T-helper 17 cell (primary cell): ENCODE data around the gene ADAMTS2. TPM values are rescaled to one million over a fixed set of nuclear protein-coding genes. Genes with fewer than 3 reads are reported as not detected.

Experiments
- ATAC-seq: fragments of 150-1000 bp; cut with Tn5 transposase; 2 replicates; pipeline ENCODE4 v1.10.0; 2021; ENCODE audit warnings: mild to moderate bottlenecking, moderate library complexity
- DNase-seq, 3 donors: peaks; one replicate each; pipeline versions ENCODE4 v3.0.0 to v3.0.0-alpha.2; 2020 to 2021
- H3K9me3 ChIP-seq: one replicate; pipeline ENCODE4 v1.7.0; 2013; ENCODE audit warnings: low read length, mild to moderate bottlenecking; ENCODE audit not compliant: control insufficient read depth, poor library complexity, severe bottlenecking
- H3K27ac Mint-ChIP-seq: one replicate; pipeline ENCODE4 v1.8.0; 2022; ENCODE audit warnings: mild to moderate bottlenecking, moderate library complexity, mixed read lengths
- H3K27me3 Mint-ChIP-seq: one replicate; pipeline ENCODE4 v1.8.0; 2022; ENCODE audit warnings: mixed read lengths
- H3K36me3 Mint-ChIP-seq: one replicate; pipeline ENCODE4 v1.8.0; 2022; ENCODE audit warnings: low read depth, mixed read lengths
- H3K4me1 Mint-ChIP-seq: one replicate; pipeline ENCODE4 v1.8.0; 2022; ENCODE audit warnings: mild to moderate bottlenecking, mixed read lengths
- H3K4me3 Mint-ChIP-seq: one replicate; pipeline ENCODE4 v1.8.0; 2022; ENCODE audit warnings: mild to moderate bottlenecking, moderate library complexity, mixed read lengths
- total RNA-seq, 4 donors: library from RNA in 2 of 4; stranded (reverse) in 2 of 4; gene quantifications; one replicate each; pipeline ENCODE4 v1.2.3 and lab custom pipeline; 2022 to 2026

Gene ADAMTS2
- total RNA-seq, 2 donors from 2014 or later: not detected

- H3K4me1 Mint-ChIP-seq: peaks cover 2% of the 10 kb centered on the region
- ATAC-seq (no peak), DNase-seq (no peak)
- H3K27ac Mint-ChIP-seq: no peak overlapping the region
- H3K4me3 Mint-ChIP-seq: no peak overlapping the region
- peaks cover 17% of the 10 kb centered on the region for H3K27me3 Mint-ChIP-seq
- no peaks in the 10 kb centered on the region for H3K9me3 ChIP-seq
- no peaks in the 10 kb centered on the region for H3K36me3 Mint-ChIP-seq
Observed at GRCh38 chr5:179272326-179273072, 72.8 kb downstream of the ADAMTS2 start.

GRCh38 chr5:179271821-179272325 lies 73.4 kb downstream of the ADAMTS2 start:
- Mint-ChIP-seq H3K4me1 (peaks cover 2% of the 10 kb centered on the region), H3K27ac (no peak overlapping the region), H3K27me3 (peaks cover 17% of the 10 kb centered on the region), H3K36me3 (no peaks in the 10 kb centered on the region), H3K4me3 (no peak overlapping the region)
- no peaks in the 10 kb centered on the region for H3K9me3 ChIP-seq
- DNase-seq: no peak
- ATAC-seq: no peak

- no peak for DNase-seq
- H3K4me1 Mint-ChIP-seq: peaks cover under 1% of the 10 kb centered on the region
- ATAC-seq: no peak
- H3K36me3 Mint-ChIP-seq: no peaks in the 10 kb centered on the region
- peaks cover 17% of the 10 kb centered on the region for H3K27me3 Mint-ChIP-seq
- no peaks in the 10 kb centered on the region for H3K9me3 ChIP-seq
- H3K4me3 Mint-ChIP-seq: no peak overlapping the region
- no peak overlapping the region for H3K27ac Mint-ChIP-seq
Observed at GRCh38 chr5:179271428-179271734, 73.9 kb downstream of the ADAMTS2 start.

GRCh38 chr5:179270581-179271427 lies 74.5 kb downstream of the ADAMTS2 start:
- no peak for ATAC-seq
- no peak for DNase-seq
- Mint-ChIP-seq H3K4me1 (no peaks in the 10 kb centered on the region), H3K36me3 (no peaks in the 10 kb centered on the region), H3K27me3 (peaks cover 21% of the 10 kb centered on the region), H3K27ac (no peak overlapping the region), H3K4me3 (no peak overlapping the region)
- no peaks in the 10 kb centered on the region for H3K9me3 ChIP-seq

GRCh38 chr5:179269781-179270543 lies 75.3 kb downstream of the ADAMTS2 start:
- ATAC-seq (no peak), DNase-seq (no peak)
- Mint-ChIP-seq H3K27ac (no peak overlapping the region), H3K4me1 (no peaks in the 10 kb centered on the region), H3K36me3 (no peaks in the 10 kb centered on the region), H3K4me3 (no peak overlapping the region), H3K27me3 (peaks cover 23% of the 10 kb centered on the region)
- no peaks in the 10 kb centered on the region for H3K9me3 ChIP-seq

GRCh38 chr5:179268966-179269693 lies 76.1 kb downstream of the ADAMTS2 start:
- H3K9me3 ChIP-seq: no peaks in the 10 kb centered on the region
- Mint-ChIP-seq H3K4me3 (no peak overlapping the region), H3K36me3 (no peaks in the 10 kb centered on the region), H3K27me3 (peaks cover 23% of the 10 kb centered on the region), H3K27ac (no peak overlapping the region), H3K4me1 (no peaks in the 10 kb centered on the region)
- ATAC-seq (no peak), DNase-seq (no peak)

GRCh38 chr5:179268399-179268952 lies 76.8 kb downstream of the ADAMTS2 start:
- DNase-seq: no peak
- H3K36me3 Mint-ChIP-seq: no peaks in the 10 kb centered on the region

GRCh38 chr5:179267671-179268083 lies 77.6 kb downstream of the ADAMTS2 start:
- H3K27ac Mint-ChIP-seq: no peak overlapping the region
- no peaks in the 10 kb centered on the region for H3K36me3 Mint-ChIP-seq
- ATAC-seq (no peak), DNase-seq (no peak)
- H3K4me1 Mint-ChIP-seq: no peaks in the 10 kb centered on the region
- no peak overlapping the region for H3K4me3 Mint-ChIP-seq
- peaks cover 19% of the 10 kb centered on the region for H3K27me3 Mint-ChIP-seq
- H3K9me3 ChIP-seq: no peaks in the 10 kb centered on the region

More at GRCh38 chr5:179268399-179268952, 76.8 kb downstream of the ADAMTS2 start:
- Mint-ChIP-seq H3K27me3 (peaks cover 20% of the 10 kb centered on the region), H3K4me1 (no peaks in the 10 kb centered on the region), H3K27ac (no peak overlapping the region), H3K4me3 (no peak overlapping the region)
- no peak for ATAC-seq
- no peaks in the 10 kb centered on the region for H3K9me3 ChIP-seq

- Mint-ChIP-seq H3K27me3 (peaks cover 19% of the 10 kb centered on the region), H3K27ac (no peak overlapping the region), H3K4me3 (no peak overlapping the region), H3K36me3 (no peaks in the 10 kb centered on the region), H3K4me1 (no peaks in the 10 kb centered on the region)
- H3K9me3 ChIP-seq: no peaks in the 10 kb centered on the region
- no peak for ATAC-seq
- no peak for DNase-seq
Observed at GRCh38 chr5:179267071-179267670, 78.1 kb downstream of the ADAMTS2 start.

- Mint-ChIP-seq H3K27me3 (peaks cover 19% of the 10 kb centered on the region), H3K4me3 (no peak overlapping the region), H3K36me3 (no peaks in the 10 kb centered on the region), H3K27ac (no peak overlapping the region), H3K4me1 (no peaks in the 10 kb centered on the region)
- ATAC-seq: no peak
- H3K9me3 ChIP-seq: no peaks in the 10 kb centered on the region
- DNase-seq: no peak
Observed at GRCh38 chr5:179266291-179267070, 78.8 kb downstream of the ADAMTS2 start.

GRCh38 chr5:179265514-179266290 lies 79.6 kb downstream of the ADAMTS2 start:
- no peaks in the 10 kb centered on the region for H3K9me3 ChIP-seq
- no peaks in the 10 kb centered on the region for H3K36me3 Mint-ChIP-seq
- DNase-seq (no peak), ATAC-seq (no peak)
- no peak overlapping the region for H3K4me3 Mint-ChIP-seq
- H3K27me3 Mint-ChIP-seq: peaks cover 19% of the 10 kb centered on the region
- H3K27ac Mint-ChIP-seq: no peak overlapping the region
- H3K4me1 Mint-ChIP-seq: no peaks in the 10 kb centered on the region
